ENCODE measurements around the gene SLC26A1. TPM values are rescaled to one million over a fixed set of nuclear protein-coding genes. Genes with fewer than 3 reads are reported as not detected.

The SLC26A1 gene
- total RNA-seq, 2 donors from 2014 or later = 0.27 to 0.34 TPM

- Histone ChIP-seq H3K4me3 (no peak overlapping the region), H3K9me3 (no peaks in the 10 kb centered on the region), H3K27ac (no peak overlapping the region), H3K36me3 (no peaks in the 10 kb centered on the region), H3K4me1 (replicated peaks) (no peaks in the 10 kb centered on the region), H3K27me3 (replicated peaks; ENCODE audit: insufficient read depth) (no peaks in the 10 kb centered on the region)
- TF ChIP-seq POLR2AphosphoS5 (IDR thresholded peaks at IDR 0.05) (no peak), CTCF (IDR thresholded peaks at IDR 0.05) (no peak)
- DNase-seq (ENCODE audit: low spot score) = no peak
- 89% methylated on average over 40 of the region's 45 CpGs for WGBS
- intact Hi-C loops (cut with DNase I) = no loop called here
Observed at GRCh38 chr4:957581-958313, 35.5 kb downstream of the SLC26A1 start.

GRCh38 chr4:957231-957580, 36.0 kb downstream of the SLC26A1 start:
- Histone ChIP-seq H3K27ac (no peak overlapping the region), H3K4me1 (replicated peaks) (no peaks in the 10 kb centered on the region), H3K36me3 (no peaks in the 10 kb centered on the region), H3K27me3 (replicated peaks; ENCODE audit: insufficient read depth) (no peaks in the 10 kb centered on the region), H3K9me3 (no peaks in the 10 kb centered on the region), H3K4me3 (no peak overlapping the region)
- no peak for DNase-seq (ENCODE audit: low spot score)
- TF ChIP-seq POLR2AphosphoS5 (IDR thresholded peaks at IDR 0.05) (no peak), CTCF (IDR thresholded peaks at IDR 0.05) (no peak), POLR2A (IDR thresholded peaks at IDR 0.05) (no peak)
- 81% methylated on average over 6 of the region's 8 CpGs for WGBS
- intact Hi-C loops (cut with DNase I) = no loop called here

DNA sequence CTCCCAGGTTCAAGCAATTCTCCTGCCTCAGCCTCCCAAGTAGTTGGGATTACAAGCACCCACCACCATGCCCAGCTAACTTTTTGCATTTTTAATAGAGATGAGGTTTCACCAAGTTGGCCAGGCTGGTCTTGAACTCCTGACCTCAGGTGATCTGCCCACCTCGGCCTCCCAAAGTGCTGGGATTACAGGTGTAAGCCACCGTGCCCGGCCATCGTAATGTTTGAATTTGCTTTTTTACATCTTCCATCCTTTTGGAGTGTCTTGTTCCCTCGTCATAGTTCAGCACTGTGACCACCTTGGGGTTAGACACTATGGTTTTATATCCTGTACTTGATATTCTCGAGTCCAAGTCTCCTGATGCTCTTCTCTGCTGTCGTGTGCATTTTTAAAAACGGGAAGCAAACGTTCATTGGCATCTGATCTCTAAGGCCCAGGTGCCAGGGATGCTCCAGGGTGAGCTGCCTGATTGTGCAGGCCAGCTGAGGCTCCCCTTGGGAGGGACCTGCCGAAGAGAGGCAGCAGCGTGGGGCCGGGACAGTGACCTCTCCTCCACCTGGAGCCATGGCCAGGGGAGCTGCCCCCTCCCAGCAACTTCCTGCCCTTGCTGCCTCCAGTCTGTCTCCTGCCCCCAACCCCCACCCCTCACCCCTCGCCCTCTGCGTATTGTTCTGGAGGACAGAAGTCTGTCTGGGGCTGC, 36.5 kb downstream of the SLC26A1 start:
- H3K4me3 ChIP-seq = no peak overlapping the region
- TF ChIP-seq POLR2A (IDR thresholded peaks at IDR 0.05) (no peak), CTCF (IDR thresholded peaks at IDR 0.05) (no peak), POLR2AphosphoS5 (IDR thresholded peaks at IDR 0.05) (no peak)
- WGBS = 81% methylated on average over 14 of the region's 14 CpGs
- H3K9me3 ChIP-seq = no peaks in the 10 kb centered on the region
- H3K4me1 ChIP-seq (replicated peaks) = no peaks in the 10 kb centered on the region
- intact Hi-C loops (cut with DNase I) = no loop called here
- H3K27me3 ChIP-seq (replicated peaks; ENCODE audit: insufficient read depth) = no peaks in the 10 kb centered on the region
- no peak overlapping the region for H3K27ac ChIP-seq
- H3K36me3 ChIP-seq = no peaks in the 10 kb centered on the region
- no peak for DNase-seq (ENCODE audit: low spot score)

DNA sequence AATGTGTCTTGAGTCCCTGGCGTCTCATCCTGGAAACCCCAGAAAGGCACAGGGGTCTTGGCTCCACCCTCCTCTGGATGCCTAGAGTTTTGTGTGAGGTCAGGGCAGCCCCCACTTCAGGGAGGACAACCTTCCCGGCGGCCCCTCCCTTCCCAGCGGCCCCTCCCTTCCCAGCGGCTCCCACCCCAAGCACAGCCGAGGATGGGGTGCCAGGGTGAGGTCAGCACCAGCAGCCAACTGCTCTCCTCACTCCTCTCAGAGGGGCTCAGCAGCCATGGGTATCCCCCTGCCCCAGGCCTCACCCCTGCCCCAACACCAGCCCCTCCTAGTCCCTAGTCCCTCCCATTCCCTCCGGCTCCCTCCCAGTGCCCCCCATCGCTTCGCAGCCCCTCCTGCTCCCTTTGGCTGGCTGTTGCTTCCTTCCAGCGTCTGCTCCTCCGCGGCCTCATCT, 37.2 kb downstream of the SLC26A1 start:
- intact Hi-C loops (cut with DNase I) = no loop called here
- Histone ChIP-seq H3K9me3 (no peaks in the 10 kb centered on the region), H3K4me3 (no peak overlapping the region), H3K27me3 (replicated peaks; ENCODE audit: insufficient read depth) (no peaks in the 10 kb centered on the region), H3K36me3 (no peaks in the 10 kb centered on the region), H3K4me1 (replicated peaks) (no peaks in the 10 kb centered on the region), H3K27ac (no peak overlapping the region)
- WGBS = 73% methylated on average over 10 of the region's 12 CpGs
- DNase-seq (ENCODE audit: low spot score) = no peak
- TF ChIP-seq POLR2AphosphoS5 (IDR thresholded peaks at IDR 0.05) (no peak), CTCF (IDR thresholded peaks at IDR 0.05) (no peak), POLR2A (IDR thresholded peaks at IDR 0.05) (no peak)
